ENCODE results near the gene CRYBB3.
"Not testable (repeated sequence)": the region's sequence is repeated elsewhere in the genome, so short reads cannot be mapped to it uniquely, and the experiment has no call there.

GRCh38 chr22:25204547-25204946 is 4.9 kb downstream of the CRYBB3 start:
- TF ChIP-seq, protein P1, sequence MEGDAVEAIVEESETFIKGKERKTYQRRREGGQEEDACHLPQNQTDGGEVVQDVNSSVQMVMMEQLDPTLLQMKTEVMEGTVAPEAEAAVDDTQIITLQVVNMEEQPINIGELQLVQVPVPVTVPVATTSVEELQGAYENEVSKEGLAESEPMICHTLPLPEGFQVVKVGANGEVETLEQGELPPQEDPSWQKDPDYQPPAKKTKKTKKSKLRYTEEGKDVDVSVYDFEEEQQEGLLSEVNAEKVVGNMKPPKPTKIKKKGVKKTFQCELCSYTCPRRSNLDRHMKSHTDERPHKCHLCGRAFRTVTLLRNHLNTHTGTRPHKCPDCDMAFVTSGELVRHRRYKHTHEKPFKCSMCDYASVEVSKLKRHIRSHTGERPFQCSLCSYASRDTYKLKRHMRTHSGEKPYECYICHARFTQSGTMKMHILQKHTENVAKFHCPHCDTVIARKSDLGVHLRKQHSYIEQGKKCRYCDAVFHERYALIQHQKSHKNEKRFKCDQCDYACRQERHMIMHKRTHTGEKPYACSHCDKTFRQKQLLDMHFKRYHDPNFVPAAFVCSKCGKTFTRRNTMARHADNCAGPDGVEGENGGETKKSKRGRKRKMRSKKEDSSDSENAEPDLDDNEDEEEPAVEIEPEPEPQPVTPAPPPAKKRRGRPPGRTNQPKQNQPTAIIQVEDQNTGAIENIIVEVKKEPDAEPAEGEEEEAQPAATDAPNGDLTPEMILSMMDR (conservative IDR thresholded peaks at IDR 0.05; ENCODE audit: low read depth, low read length) = not testable (repeated sequence)
- TF ChIP-seq EZH2 (IDR thresholded peaks at IDR 0.05; ENCODE audit: borderline replicate concordance, low read depth, low read length, poor library complexity, severe bottlenecking) = not testable (repeated sequence)
